Measurements from ENCODE around the gene LRSAM1. TPM values are rescaled to one million over a fixed set of nuclear protein-coding genes. Genes with fewer than 3 reads are reported as not detected.
A peak's percentile ranks its signal among the peaks of the same experiment; 100 is the strongest.

The LRSAM1 gene
- total and polyA plus RNA-seq, 9 of the 15 experiments (the other 6 are each of a cell fraction or from before 2014, with no cell fraction given): 0.07 to 16.2 (median 4.7) TPM

GRCh38 chr9:127446713-127447415, 4.4 kb upstream of the LRSAM1 start (continued):
- TF ChIP-seq ZNF398 (CRISPR knock-in tag; IDR thresholded peaks at IDR 0.05) (no peak), ZNF778 (CRISPR knock-in tag; IDR thresholded peaks at IDR 0.05) (no peak), MYBL2 (IDR thresholded peaks at IDR 0.05; ENCODE audit: low read depth) (no peak), MYBL2 (CRISPR knock-in tag; IDR thresholded peaks at IDR 0.05; ENCODE audit: borderline replicate concordance) (no peak), NONO (IDR thresholded peaks at IDR 0.05; ENCODE audit: low read depth in 2 of 2, low read length in 1 of 2) (no peak), SIRT6 (IDR thresholded peaks at IDR 0.05; ENCODE audit: low read depth, low read length) (peak; percentile 26), ZNF23 (CRISPR knock-in tag; IDR thresholded peaks at IDR 0.05) (no peak), COPS2 (conservative IDR thresholded peaks at IDR 0.05) (no peak), RFX1 (IDR thresholded peaks at IDR 0.05) (no peak), ASH1L (IDR thresholded peaks at IDR 0.05; ENCODE audit: borderline replicate concordance, low read depth, partially characterized antibody) (no peak), POU5F1 (IDR thresholded peaks at IDR 0.05; ENCODE audit: borderline replicate concordance, low read depth, low read length, partially characterized antibody) (no peak), POLR2A (conservative IDR thresholded peaks at IDR 0.05) (peak; percentile 4), GTF2B (IDR thresholded peaks at IDR 0.05; ENCODE audit: extremely low read depth, insufficient read length) (no peak), ZFX (CRISPR knock-in tag; IDR thresholded peaks at IDR 0.05) (no peak), ZNF395 (CRISPR knock-in tag; IDR thresholded peaks at IDR 0.05) (no peak), ELF4 (CRISPR knock-in tag; IDR thresholded peaks at IDR 0.05) (0 out of 2 replicates have a peak, but pooled peaks have one; percentile 4)
- TF ChIP-seq, protein P1, sequence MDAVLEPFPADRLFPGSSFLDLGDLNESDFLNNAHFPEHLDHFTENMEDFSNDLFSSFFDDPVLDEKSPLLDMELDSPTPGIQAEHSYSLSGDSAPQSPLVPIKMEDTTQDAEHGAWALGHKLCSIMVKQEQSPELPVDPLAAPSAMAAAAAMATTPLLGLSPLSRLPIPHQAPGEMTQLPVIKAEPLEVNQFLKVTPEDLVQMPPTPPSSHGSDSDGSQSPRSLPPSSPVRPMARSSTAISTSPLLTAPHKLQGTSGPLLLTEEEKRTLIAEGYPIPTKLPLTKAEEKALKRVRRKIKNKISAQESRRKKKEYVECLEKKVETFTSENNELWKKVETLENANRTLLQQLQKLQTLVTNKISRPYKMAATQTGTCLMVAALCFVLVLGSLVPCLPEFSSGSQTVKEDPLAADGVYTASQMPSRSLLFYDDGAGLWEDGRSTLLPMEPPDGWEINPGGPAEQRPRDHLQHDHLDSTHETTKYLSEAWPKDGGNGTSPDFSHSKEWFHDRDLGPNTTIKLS (IDR thresholded peaks at IDR 0.05; ENCODE audit: borderline replicate concordance, low read depth): no peak
- TF ChIP-seq, protein P2, sequence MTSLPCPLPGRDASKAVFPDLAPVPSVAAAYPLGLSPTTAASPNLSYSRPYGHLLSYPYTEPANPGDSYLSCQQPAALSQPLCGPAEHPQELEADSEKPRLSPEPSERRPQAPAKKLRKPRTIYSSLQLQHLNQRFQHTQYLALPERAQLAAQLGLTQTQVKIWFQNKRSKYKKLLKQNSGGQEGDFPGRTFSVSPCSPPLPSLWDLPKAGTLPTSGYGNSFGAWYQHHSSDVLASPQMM (CRISPR knock-in tag; IDR thresholded peaks at IDR 0.05): no peak
- TF ChIP-seq, protein P3, sequence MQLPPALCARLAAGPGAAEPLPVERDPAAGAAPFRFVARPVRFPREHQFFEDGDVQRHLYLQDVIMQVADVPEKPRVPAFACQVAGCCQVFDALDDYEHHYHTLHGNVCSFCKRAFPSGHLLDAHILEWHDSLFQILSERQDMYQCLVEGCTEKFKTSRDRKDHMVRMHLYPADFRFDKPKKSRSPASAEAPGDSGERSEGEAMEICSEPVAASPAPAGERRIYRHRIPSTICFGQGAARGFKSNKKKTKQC (CRISPR knock-in tag; IDR thresholded peaks at IDR 0.05): no peak
- TF ChIP-seq, protein P4, sequence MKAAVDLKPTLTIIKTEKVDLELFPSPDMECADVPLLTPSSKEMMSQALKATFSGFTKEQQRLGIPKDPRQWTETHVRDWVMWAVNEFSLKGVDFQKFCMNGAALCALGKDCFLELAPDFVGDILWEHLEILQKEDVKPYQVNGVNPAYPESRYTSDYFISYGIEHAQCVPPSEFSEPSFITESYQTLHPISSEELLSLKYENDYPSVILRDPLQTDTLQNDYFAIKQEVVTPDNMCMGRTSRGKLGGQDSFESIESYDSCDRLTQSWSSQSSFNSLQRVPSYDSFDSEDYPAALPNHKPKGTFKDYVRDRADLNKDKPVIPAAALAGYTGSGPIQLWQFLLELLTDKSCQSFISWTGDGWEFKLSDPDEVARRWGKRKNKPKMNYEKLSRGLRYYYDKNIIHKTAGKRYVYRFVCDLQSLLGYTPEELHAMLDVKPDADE (conservative IDR thresholded peaks at IDR 0.05; ENCODE audit: control insufficient read depth, low read depth, low read length): no peak

Measured in K562 (cell line).